ENCODE measurements around the gene NDUFB7. TPM values are rescaled to one million over a fixed set of nuclear protein-coding genes. Genes with fewer than 3 reads are reported as not detected.

The NDUFB7 gene
- total and polyA plus RNA-seq, 2 experiments from 2014 or later = 244 to 316 TPM

GRCh38 chr19:14530005-14530348 lies 41.9 kb downstream of the NDUFB7 start:
- in situ Hi-C loops (cut with MboI) = no loop called here
- Histone ChIP-seq H3K4me2 (ENCODE audit: unreplicated experiment) (peak overlapping the region; percentile 99), H3K9me2 (ENCODE audit: insufficient read depth) (no peaks in the 10 kb centered on the region), H2AFZ (peak overlapping the region; percentile 97), H3K27me3 (replicated peaks; ENCODE audit: insufficient read depth) (no peaks in the 10 kb centered on the region), H3K36me3 (ENCODE audit: low read depth) (no peaks in the 10 kb centered on the region), H3K9ac (peak overlapping the region; percentile 83), H3K27ac (peak overlapping the region; percentile 67), H3K79me2 (ENCODE audit: insufficient read depth) (peaks cover 38% of the 10 kb centered on the region), H3F3A (ENCODE audit: insufficient read depth) (peaks cover 15% of the 10 kb centered on the region), H3K4me1 (ENCODE audit: insufficient read depth) (peaks cover 18% of the 10 kb centered on the region), H4K20me1 (ENCODE audit: insufficient read depth) (no peaks in the 10 kb centered on the region), H3K4me3 (peak overlapping the region; percentile 98), H3K9me3 (ENCODE audit: low read depth) (no peaks in the 10 kb centered on the region)
- TF ChIP-seq EZH2 (IDR thresholded peaks at IDR 0.05; ENCODE audit: insufficient read depth, poor library complexity, severe bottlenecking) (no peak), EZH2phosphoT487 (IDR thresholded peaks at IDR 0.05; ENCODE audit: insufficient read depth, low read depth) (no peak)
- WGBS, 2 experiments (ENCODE audit: low coverage in 1 of 2, low lambda C conversion rate in 2 of 2, missing lambda C conversion rate in 2 of 2) = 2 to 3% methylated on average over 18 of the region's 18 CpGs
- no peak for DNase-seq

- no peaks in the 10 kb centered on the region for H3K9me2 ChIP-seq (ENCODE audit: insufficient read depth)
- peak within 1 kb of the TSS; percentile 83 for H3K9ac ChIP-seq
- WGBS, 2 experiments (ENCODE audit: low coverage in 1 of 2, low lambda C conversion rate in 2 of 2, missing lambda C conversion rate in 2 of 2) = 0 to 1% methylated on average over 56 to 57 of the region's 59 CpGs
- H3K4me2 ChIP-seq (ENCODE audit: unreplicated experiment) = peak within 1 kb of the TSS; percentile 99
- H3K4me1 ChIP-seq (ENCODE audit: insufficient read depth) = peaks cover 18% of the 10 kb centered on the region
- in situ Hi-C loops (cut with MboI) = no loop called here
- peak within 1 kb of the TSS; percentile 70 for H3K27ac ChIP-seq
- H3F3A ChIP-seq (ENCODE audit: insufficient read depth) = peaks cover 15% of the 10 kb centered on the region
- H3K27me3 ChIP-seq (replicated peaks; ENCODE audit: insufficient read depth) = no peaks in the 10 kb centered on the region
- peaks cover 38% of the 10 kb centered on the region for H3K79me2 ChIP-seq (ENCODE audit: insufficient read depth)
- H4K20me1 ChIP-seq (ENCODE audit: insufficient read depth) = no peaks in the 10 kb centered on the region
- H2AFZ ChIP-seq = peak within 1 kb of the TSS; percentile 97
- no peaks in the 10 kb centered on the region for H3K9me3 ChIP-seq (ENCODE audit: low read depth)
- H3K4me3 ChIP-seq = peak within 1 kb of the TSS; percentile 98
- no peak for TF ChIP-seq EZH2phosphoT487 (IDR thresholded peaks at IDR 0.05; ENCODE audit: insufficient read depth, low read depth)
- no peak for TF ChIP-seq EZH2 (IDR thresholded peaks at IDR 0.05; ENCODE audit: insufficient read depth, poor library complexity, severe bottlenecking)
- DNase-seq = peak; percentile 100
- no peaks in the 10 kb centered on the region for H3K36me3 ChIP-seq (ENCODE audit: low read depth)
Observed at GRCh38 chr19:14529254-14530004, 42.4 kb downstream of the NDUFB7 start, which contains the start of gene TECR. Gene TECR, plus strand, starts transcription at chr19:14529594. Its CDS starts 103 bp downstream, at chr19:14529697.

- WGBS, 2 experiments (ENCODE audit: low coverage in 1 of 2, low lambda C conversion rate in 2 of 2, missing lambda C conversion rate in 2 of 2) = 32 to 34% methylated on average over 38 to 39 of the region's 39 CpGs
- Histone ChIP-seq H3K9me2 (ENCODE audit: insufficient read depth) (no peaks in the 10 kb centered on the region), H3K27ac (peak overlapping the region; percentile 70), H4K20me1 (ENCODE audit: insufficient read depth) (no peaks in the 10 kb centered on the region), H3K4me1 (ENCODE audit: insufficient read depth) (peaks cover 18% of the 10 kb centered on the region), H3K4me3 (peak overlapping the region; percentile 98), H3K79me2 (ENCODE audit: insufficient read depth) (peaks cover 37% of the 10 kb centered on the region), H3K4me2 (ENCODE audit: unreplicated experiment) (peak overlapping the region; percentile 74), H3K9ac (peak overlapping the region; percentile 83), H2AFZ (peak overlapping the region; percentile 91), H3K36me3 (ENCODE audit: low read depth) (no peaks in the 10 kb centered on the region), H3K9me3 (ENCODE audit: low read depth) (no peaks in the 10 kb centered on the region), H3F3A (ENCODE audit: insufficient read depth) (peaks cover 15% of the 10 kb centered on the region), H3K27me3 (replicated peaks; ENCODE audit: insufficient read depth) (no peaks in the 10 kb centered on the region)
- DNase-seq = no peak
- no peak for TF ChIP-seq EZH2phosphoT487 (IDR thresholded peaks at IDR 0.05; ENCODE audit: insufficient read depth, low read depth)
- TF ChIP-seq EZH2 (IDR thresholded peaks at IDR 0.05; ENCODE audit: insufficient read depth, poor library complexity, severe bottlenecking) = no peak
- in situ Hi-C loops (cut with MboI) = no loop called here
Observed at GRCh38 chr19:14528419-14529253, 43.2 kb downstream of the NDUFB7 start.

- no peak for DNase-seq
- H3K4me1 ChIP-seq (ENCODE audit: insufficient read depth) = peaks cover 18% of the 10 kb centered on the region
- H3K79me2 ChIP-seq (ENCODE audit: insufficient read depth) = peaks cover 16% of the 10 kb centered on the region
- H3K27me3 ChIP-seq (replicated peaks; ENCODE audit: insufficient read depth) = no peaks in the 10 kb centered on the region
- 85% methylated on average over 4 of the region's 4 CpGs for WGBS, 2 experiments (ENCODE audit: low coverage in 1 of 2, low lambda C conversion rate in 2 of 2, missing lambda C conversion rate in 2 of 2)
- no peaks in the 10 kb centered on the region for H4K20me1 ChIP-seq (ENCODE audit: insufficient read depth)
- TF ChIP-seq EZH2 (IDR thresholded peaks at IDR 0.05; ENCODE audit: insufficient read depth, poor library complexity, severe bottlenecking) (no peak), EZH2phosphoT487 (IDR thresholded peaks at IDR 0.05; ENCODE audit: insufficient read depth, low read depth) (no peak)
- in situ Hi-C loops (cut with MboI) = no loop called here
- no peak overlapping the region for H3K9ac ChIP-seq
- no peak overlapping the region for H3K4me3 ChIP-seq
- H3K36me3 ChIP-seq (ENCODE audit: low read depth) = no peaks in the 10 kb centered on the region
- H3F3A ChIP-seq (ENCODE audit: insufficient read depth) = peaks cover 15% of the 10 kb centered on the region
- H2AFZ ChIP-seq = no peak overlapping the region
- H3K9me2 ChIP-seq (ENCODE audit: insufficient read depth) = no peaks in the 10 kb centered on the region
- no peak overlapping the region for H3K4me2 ChIP-seq (ENCODE audit: unreplicated experiment)
- H3K9me3 ChIP-seq (ENCODE audit: low read depth) = no peaks in the 10 kb centered on the region
- H3K27ac ChIP-seq = no peak overlapping the region
Observed at GRCh38 chr19:14526423-14526822, 45.4 kb downstream of the NDUFB7 start.

Measured in GM23248 (cell line).